ENCODE measurements around the gene PINLYP. TPM values are rescaled to one million over a fixed set of nuclear protein-coding genes. Genes with fewer than 3 reads are reported as not detected.

Gene PINLYP
- total and polyA plus RNA-seq, 2 experiments from 2014 or later, result 7.8 to 11.1 TPM

- peaks cover 3% of the 10 kb centered on the region for H3K27me3 Mint-ChIP-seq (ENCODE audit: insufficient read depth, low read depth, poor library complexity)
- H3K4me1 Mint-ChIP-seq, result no peaks in the 10 kb centered on the region
- Histone ChIP-seq H4K20me1 (replicated peaks; ENCODE audit: insufficient read depth) (no peaks in the 10 kb centered on the region), H3K36me3 (ENCODE audit: insufficient read depth) (no peaks in the 10 kb centered on the region; the same call in 1 of the 2 replicates), H3F3A (replicated peaks; ENCODE audit: low read depth) (no peaks in the 10 kb centered on the region), H3K27me3 (ENCODE audit: insufficient read depth) (no peaks in the 10 kb centered on the region), H2AFZ (no peak overlapping the region), H3K79me2 (replicated peaks; ENCODE audit: insufficient read depth) (no peaks in the 10 kb centered on the region), H3K4me3 (no peak overlapping the region), H3K9me2 (ENCODE audit: insufficient read depth) (no peaks in the 10 kb centered on the region), H3K4me1 (ENCODE audit: insufficient read depth) (no peaks in the 10 kb centered on the region), H3K4me2 (no peak overlapping the region), H3K27ac (ENCODE audit: low read depth) (no peak overlapping the region)
- H3K9me3 Mint-ChIP-seq, result peaks cover 5% of the 10 kb centered on the region; the same call in 2 of the 3 replicates
- ATAC-seq (no peak), DNase-seq (ENCODE audit: low spot score) (no peak)
- TF ChIP-seq, protein P1, sequence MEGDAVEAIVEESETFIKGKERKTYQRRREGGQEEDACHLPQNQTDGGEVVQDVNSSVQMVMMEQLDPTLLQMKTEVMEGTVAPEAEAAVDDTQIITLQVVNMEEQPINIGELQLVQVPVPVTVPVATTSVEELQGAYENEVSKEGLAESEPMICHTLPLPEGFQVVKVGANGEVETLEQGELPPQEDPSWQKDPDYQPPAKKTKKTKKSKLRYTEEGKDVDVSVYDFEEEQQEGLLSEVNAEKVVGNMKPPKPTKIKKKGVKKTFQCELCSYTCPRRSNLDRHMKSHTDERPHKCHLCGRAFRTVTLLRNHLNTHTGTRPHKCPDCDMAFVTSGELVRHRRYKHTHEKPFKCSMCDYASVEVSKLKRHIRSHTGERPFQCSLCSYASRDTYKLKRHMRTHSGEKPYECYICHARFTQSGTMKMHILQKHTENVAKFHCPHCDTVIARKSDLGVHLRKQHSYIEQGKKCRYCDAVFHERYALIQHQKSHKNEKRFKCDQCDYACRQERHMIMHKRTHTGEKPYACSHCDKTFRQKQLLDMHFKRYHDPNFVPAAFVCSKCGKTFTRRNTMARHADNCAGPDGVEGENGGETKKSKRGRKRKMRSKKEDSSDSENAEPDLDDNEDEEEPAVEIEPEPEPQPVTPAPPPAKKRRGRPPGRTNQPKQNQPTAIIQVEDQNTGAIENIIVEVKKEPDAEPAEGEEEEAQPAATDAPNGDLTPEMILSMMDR (conservative IDR thresholded peaks at IDR 0.05; ENCODE audit: low read depth in 2 of 2), result no peak
- no peak for TF ChIP-seq EZH2 (IDR thresholded peaks at IDR 0.05; ENCODE audit: low read depth, unreplicated experiment)
- TF ChIP-seq REST (IDR thresholded peaks at IDR 0.05; ENCODE audit: unreplicated experiment), result no peak
- no peak for TF ChIP-seq ZNF331 (CRISPR knock-in tag; IDR thresholded peaks at IDR 0.05; ENCODE audit: low read depth)
- no peak for TF ChIP-seq STAT1 (IDR thresholded peaks at IDR 0.05; ENCODE audit: unreplicated experiment)
- TF ChIP-seq ZNF462 (CRISPR knock-in tag; IDR thresholded peaks at IDR 0.05), result no peak
- no peak for TF ChIP-seq ZNF114 (CRISPR knock-in tag; IDR thresholded peaks at IDR 0.05)
- TF ChIP-seq CREB1 (CRISPR knock-in tag; IDR thresholded peaks at IDR 0.05; ENCODE audit: low read depth), result no peak
- no peak for TF ChIP-seq POLR2AphosphoS5 (IDR thresholded peaks at IDR 0.05; ENCODE audit: low read depth)
- TF ChIP-seq, protein P2, sequence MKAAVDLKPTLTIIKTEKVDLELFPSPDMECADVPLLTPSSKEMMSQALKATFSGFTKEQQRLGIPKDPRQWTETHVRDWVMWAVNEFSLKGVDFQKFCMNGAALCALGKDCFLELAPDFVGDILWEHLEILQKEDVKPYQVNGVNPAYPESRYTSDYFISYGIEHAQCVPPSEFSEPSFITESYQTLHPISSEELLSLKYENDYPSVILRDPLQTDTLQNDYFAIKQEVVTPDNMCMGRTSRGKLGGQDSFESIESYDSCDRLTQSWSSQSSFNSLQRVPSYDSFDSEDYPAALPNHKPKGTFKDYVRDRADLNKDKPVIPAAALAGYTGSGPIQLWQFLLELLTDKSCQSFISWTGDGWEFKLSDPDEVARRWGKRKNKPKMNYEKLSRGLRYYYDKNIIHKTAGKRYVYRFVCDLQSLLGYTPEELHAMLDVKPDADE (IDR thresholded peaks at IDR 0.05), result no peak
- TF ChIP-seq EZH2phosphoT487 (IDR thresholded peaks at IDR 0.05; ENCODE audit: unreplicated experiment), result no peak
- H3K4me3 Mint-ChIP-seq, result no peak overlapping the region
- H3K27ac Mint-ChIP-seq, result no peak overlapping the region; the same call in 1 of the 2 replicates
- peaks cover 70% of the 10 kb centered on the region for H3K36me3 Mint-ChIP-seq (ENCODE audit: low read depth)
These were observed 30.3 kb upstream of the PINLYP start for GRCh38 chr19:43545276-43545675.

All from GM23338 (cell line).